HCT116 (cell line): ENCODE data around the gene CD99. TPM values are rescaled to one million over a fixed set of nuclear protein-coding genes. Genes with fewer than 3 reads are reported as not detected.

Experiments
- ATAC-seq: fragments of 200-7000 bp; cut with Tn5 transposase; 2 replicates; pipeline ENCODE4 v1.9.1; 2020; ENCODE audit warnings: mild to moderate bottlenecking, moderate library complexity
- BruUV-seq: library from RNA; stranded (reverse); fragments of 400-500 nt; replicated peaks from 2 replicates; lab custom pipeline; 2021; lab: Mats Ljungman, UMichigan
- CTCF ChIA-PET: fragments of 300-600 bp; sonication (Branson Sonifier 250); formaldehyde crosslinking; loops from one replicate; lab custom pipeline; 2021; ENCODE audit warnings: antibody characterized with exemption; lab: Charles Lee
- POLR2A ChIA-PET: fragments of 300-600, 350-600 bp; sonication (Branson Sonifier 250); formaldehyde crosslinking; loops from one replicate; lab custom pipeline; 2021; ENCODE audit warnings: antibody characterized with exemption; lab: Charles Lee
- RAD21 ChIA-PET, 2 experiments: fragments of 300-600 bp; sonication (Branson Sonifier 250); formaldehyde crosslinking; loops; one replicate each; lab custom pipeline; 2023; ENCODE audit warnings: low total read pairs in 2 of 2; ENCODE audit not compliant: uncharacterized antibody in 2 of 2, unreplicated experiment in 2 of 2, low non-redundant PET in 1 of 2; lab: Charles Lee
- DNase-seq: peaks from one replicate; pipeline ENCODE4 v3.0.0-alpha.2; 2010; ENCODE audit warnings: low read depth, low spot score
- H2AFZ ChIP-seq: fragments of 200-600 bp; shearing (Covaris generic), sonication (generic); 2 replicates; pipeline ENCODE4 v1.6.1; 2017; ENCODE audit warnings: low read depth, mixed run types, mixed read lengths, antibody characterized with exemption, low read length; ENCODE audit not compliant: poor library complexity, severe bottlenecking
- H3K27ac ChIP-seq: 2 replicates; pipeline ENCODE4 v1.5.1; 2012; ENCODE audit warnings: low read depth, low read length
- H3K27me3 ChIP-seq: fragments of 200-600 bp; sonication (generic); 2 replicates; pipeline ENCODE4 v1.6.1; 2016; ENCODE audit warnings: mixed run types, low read length, mixed read lengths; ENCODE audit not compliant: insufficient read depth
- H3K36me3 ChIP-seq, 2 experiments: fragments of 200-500 bp in 1 of 2; fragments of 200-600 bp in 1 of 2; sonication (Bioruptor generic) in 1 of 2; sonication (generic) in 1 of 2; 2 replicates each; pipeline versions ENCODE4 v1.5.1 to v1.6.1; 2014 to 2016; ENCODE audit warnings: low read length in 2 of 2, inconsistent platforms in 1 of 2, mixed read lengths in 1 of 2, mixed run types in 1 of 2; ENCODE audit not compliant: insufficient read depth in 2 of 2, control insufficient read depth in 1 of 2
- H3K4me1 ChIP-seq, 2 experiments: fragments of 200-600 bp in 1 of 2; sonication (generic) in 1 of 2; 2 replicates each; pipeline versions ENCODE4 v1.5.1 to v1.6.1; 2012 to 2017; ENCODE audit warnings: low read length in 2 of 2, inconsistent platforms in 1 of 2, mild to moderate bottlenecking in 1 of 2, mixed read lengths in 1 of 2, mixed run types in 1 of 2, moderate library complexity in 1 of 2; ENCODE audit not compliant: insufficient read depth in 2 of 2, control insufficient read depth in 1 of 2
- H3K4me2 ChIP-seq: fragments of 200-600 bp; sonication (generic); 2 replicates; pipeline ENCODE4 v1.6.1; 2017; ENCODE audit warnings: mixed run types, low read length, mixed read lengths
- H3K4me3 ChIP-seq, 2 experiments: fragments of 200-600 bp in 1 of 2; sonication (generic) in 1 of 2; replicated peaks in 1 of 2; 2 replicates each; pipeline ENCODE4 v1.5.1; 2011 to 2016; ENCODE audit warnings: low read length in 2 of 2, control low read depth in 1 of 2, low read depth in 1 of 2, mild to moderate bottlenecking in 1 of 2, mixed read lengths in 1 of 2, mixed run types in 1 of 2
- H3K79me2 ChIP-seq: fragments of 200-600 bp; sonication (generic); 2 replicates; pipeline ENCODE4 v1.6.1; 2017; ENCODE audit warnings: mild to moderate bottlenecking, mixed run types, low read length, moderate library complexity, mixed read lengths; ENCODE audit not compliant: insufficient read depth
- H3K9ac ChIP-seq: fragments of 200-600 bp; sonication (generic); 2 replicates; pipeline ENCODE4 v1.6.1; 2016; ENCODE audit warnings: low read length, mixed read lengths
- H3K9me2 ChIP-seq: fragments of 200-600 bp; sonication (generic), shearing (Covaris generic); 2 replicates; pipeline ENCODE4 v1.6.1; 2017; ENCODE audit warnings: mixed run types, mild to moderate bottlenecking, moderate library complexity; ENCODE audit not compliant: insufficient read depth
- H3K9me3 ChIP-seq, 2 experiments: fragments of 200-500 bp in 1 of 2; fragments of 200-600 bp in 1 of 2; sonication (Bioruptor generic) in 1 of 2; sonication (generic) in 1 of 2; 2 replicates each; pipeline ENCODE4 v1.6.1; 2014 to 2017; ENCODE audit warnings: low read length in 2 of 2, mixed read lengths in 2 of 2, inconsistent platforms in 1 of 2, low read depth in 1 of 2, mild to moderate bottlenecking in 1 of 2, mixed run types in 1 of 2, moderate library complexity in 1 of 2; ENCODE audit not compliant: control insufficient read depth in 1 of 2, insufficient read depth in 1 of 2
- H4K20me1 ChIP-seq: fragments of 200-600 bp; sonication (generic), shearing (Covaris generic); 2 replicates; pipeline ENCODE4 v1.6.1; 2017; ENCODE audit warnings: mixed run types, mild to moderate bottlenecking, moderate library complexity; ENCODE audit not compliant: insufficient read depth
- ATF3 ChIP-seq: IDR thresholded peaks from 2 replicates; pipeline ENCODE4 v1.6.1; 2012
- CBX3 ChIP-seq: IDR thresholded peaks from 2 replicates; pipeline ENCODE4 v1.6.1; 2012; ENCODE audit warnings: low read depth
- EGR1 ChIP-seq: IDR thresholded peaks from 2 replicates; pipeline ENCODE4 v1.6.1; 2012; ENCODE audit warnings: low read depth
- ELF1 ChIP-seq: IDR thresholded peaks from 2 replicates; pipeline ENCODE4 v1.6.1; 2012; ENCODE audit warnings: low read depth, borderline replicate concordance
- EZH2 ChIP-seq: fragments of 200-600 bp; sonication (generic); IDR thresholded peaks from 2 replicates; pipeline ENCODE4 v1.6.1; 2017; ENCODE audit warnings: antibody characterized with exemption, mixed run types
- EZH2phosphoT487 ChIP-seq: fragments of 200-600 bp; IDR thresholded peaks from 2 replicates; pipeline ENCODE4 v1.6.1; 2018; ENCODE audit warnings: antibody characterized with exemption, borderline replicate concordance
- MAX ChIP-seq: IDR thresholded peaks from 2 replicates; pipeline ENCODE4 v1.6.1; 2012
- POLR2AphosphoS5 ChIP-seq: IDR thresholded peaks from 2 replicates; pipeline ENCODE4 v1.6.1; 2011; ENCODE audit warnings: mild to moderate bottlenecking, low read depth, low read length, moderate library complexity
- RAD21 ChIP-seq: IDR thresholded peaks from 2 replicates; pipeline ENCODE4 v1.6.1; 2012; ENCODE audit warnings: low read depth, mild to moderate bottlenecking
- REST ChIP-seq: IDR thresholded peaks from 2 replicates; pipeline ENCODE4 v1.6.1; 2012; ENCODE audit warnings: low read depth
- SIN3A ChIP-seq: IDR thresholded peaks from 2 replicates; pipeline ENCODE4 v1.6.1; 2012; ENCODE audit warnings: low read depth
- SP1 ChIP-seq: IDR thresholded peaks from 2 replicates; pipeline ENCODE4 v1.6.1; 2012; ENCODE audit warnings: low read depth
- TCF7L2 ChIP-seq: IDR thresholded peaks from 2 replicates; pipeline ENCODE4 v1.7.0; 2011; ENCODE audit warnings: borderline replicate concordance, inconsistent platforms; ENCODE audit not compliant: insufficient read depth, insufficient read length; ENCODE audit errors: extremely low read depth
- YY1 ChIP-seq: IDR thresholded peaks from 2 replicates; pipeline ENCODE4 v1.6.1; 2011; ENCODE audit warnings: low read length, low read depth, moderate library complexity, mild to moderate bottlenecking; ENCODE audit not compliant: insufficient replicate concordance; ENCODE audit errors: extremely low read depth
- ZBTB33 ChIP-seq: IDR thresholded peaks from 2 replicates; pipeline ENCODE4 v1.6.1; 2011; ENCODE audit warnings: mild to moderate bottlenecking, low read length, moderate library complexity; ENCODE audit not compliant: insufficient replicate concordance; ENCODE audit errors: extremely low read depth
- ZFX ChIP-seq: fragments of 450-650 bp; IDR thresholded peaks from 2 replicates; pipeline ENCODE4 v1.6.1; 2017
- intact Hi-C: fragments of 100-400 bp; cut with micrococcal nuclease; formaldehyde crosslinking; loops from 2 replicates; pipeline ENCODE4 v1.10.0; 2022
- total RNA-seq: library from RNA; stranded (reverse); gene quantifications from one replicate; pipeline ENCODE4 v1.2.1, GENCODE V29; 2021; ENCODE audit not compliant: unreplicated experiment
- TF ChIP-seq, protein P1 (sequence below), 3 experiments: fragments of 200-600 bp in 1 of 3; sonication (generic) in 1 of 3; IDR thresholded peaks in 2 of 3; conservative IDR thresholded peaks in 1 of 3; 2 replicates each; pipeline ENCODE4 v1.5.1; 2012 to 2017; ENCODE audit warnings: low read depth in 2 of 3, low read length in 2 of 3, antibody characterized with exemption in 1 of 3, borderline replicate concordance in 1 of 3, control low read depth in 1 of 3, mild to moderate bottlenecking in 1 of 3, mixed read lengths in 1 of 3, mixed run types in 1 of 3, moderate library complexity in 1 of 3; ENCODE audit not compliant: insufficient read depth in 1 of 3

Gene CD99
- total RNA-seq, 1 experiment from 2014 or later, result 59.6 TPM

DNA sequence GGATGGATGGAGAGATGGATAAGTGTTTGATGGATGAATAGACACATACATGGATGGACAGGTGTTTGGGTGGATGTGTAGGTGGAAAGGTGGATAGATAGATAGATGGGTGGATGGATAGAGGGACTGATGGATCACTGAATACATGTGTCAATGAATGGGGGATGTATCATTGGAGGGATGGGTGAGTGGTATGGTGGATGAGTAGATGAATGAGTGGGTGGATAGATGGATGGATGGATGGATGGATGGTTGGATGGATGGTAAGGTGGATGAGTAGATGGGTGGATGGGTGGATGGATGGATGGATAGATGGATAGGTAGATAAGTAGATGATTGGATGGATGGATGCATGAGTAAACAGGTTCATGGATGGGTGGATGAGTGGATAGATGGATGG, 41.1 kb upstream of the CD99 start:
- ATAC-seq (no peak), DNase-seq (no peak)
- H3K9ac ChIP-seq, result no peak overlapping the region
- BruUV-seq, result no TSS peak
- no peak overlapping the region for H3K27ac ChIP-seq
- no peak overlapping the region for H3K4me2 ChIP-seq
- ChIA-PET RAD21 (no interaction called here), CTCF (no interaction called here), POLR2A (no interaction called here)
- no peaks in the 10 kb centered on the region for H3K36me3 ChIP-seq
- no peaks in the 10 kb centered on the region for H3K9me3 ChIP-seq
- no peak for TF ChIP-seq EZH2phosphoT487
- no peak for TF ChIP-seq ZFX
- TF ChIP-seq ELF1, result no peak
- no peak for TF ChIP-seq CBX3
- no peak for TF ChIP-seq MAX
- TF ChIP-seq ATF3, result no peak
- TF ChIP-seq SIN3A, result no peak
- no peak for TF ChIP-seq ZBTB33
- no peak for TF ChIP-seq EGR1
- TF ChIP-seq YY1, result no peak
- TF ChIP-seq RAD21, result no peak
- TF ChIP-seq POLR2AphosphoS5, result no peak
- no peak for TF ChIP-seq SP1
- no peak for TF ChIP-seq EZH2
- TF ChIP-seq, protein P1, sequence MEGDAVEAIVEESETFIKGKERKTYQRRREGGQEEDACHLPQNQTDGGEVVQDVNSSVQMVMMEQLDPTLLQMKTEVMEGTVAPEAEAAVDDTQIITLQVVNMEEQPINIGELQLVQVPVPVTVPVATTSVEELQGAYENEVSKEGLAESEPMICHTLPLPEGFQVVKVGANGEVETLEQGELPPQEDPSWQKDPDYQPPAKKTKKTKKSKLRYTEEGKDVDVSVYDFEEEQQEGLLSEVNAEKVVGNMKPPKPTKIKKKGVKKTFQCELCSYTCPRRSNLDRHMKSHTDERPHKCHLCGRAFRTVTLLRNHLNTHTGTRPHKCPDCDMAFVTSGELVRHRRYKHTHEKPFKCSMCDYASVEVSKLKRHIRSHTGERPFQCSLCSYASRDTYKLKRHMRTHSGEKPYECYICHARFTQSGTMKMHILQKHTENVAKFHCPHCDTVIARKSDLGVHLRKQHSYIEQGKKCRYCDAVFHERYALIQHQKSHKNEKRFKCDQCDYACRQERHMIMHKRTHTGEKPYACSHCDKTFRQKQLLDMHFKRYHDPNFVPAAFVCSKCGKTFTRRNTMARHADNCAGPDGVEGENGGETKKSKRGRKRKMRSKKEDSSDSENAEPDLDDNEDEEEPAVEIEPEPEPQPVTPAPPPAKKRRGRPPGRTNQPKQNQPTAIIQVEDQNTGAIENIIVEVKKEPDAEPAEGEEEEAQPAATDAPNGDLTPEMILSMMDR (IDR thresholded peaks at IDR 0.05 in 2 of 3, conservative IDR thresholded peaks at IDR 0.05 in 1 of 3; ENCODE audit: borderline replicate concordance in 1 of 3, insufficient read depth in 1 of 3, low read depth in 2 of 3, low read length in 2 of 3), result no peak
- no peak for TF ChIP-seq REST
- TF ChIP-seq TCF7L2, result no peak
- H4K20me1 ChIP-seq, result no peaks in the 10 kb centered on the region
- H3K4me1 ChIP-seq, result no peaks in the 10 kb centered on the region
- no peak overlapping the region for H3K4me3 ChIP-seq
- no peaks in the 10 kb centered on the region for H3K79me2 ChIP-seq
- no peaks in the 10 kb centered on the region for H3K9me2 ChIP-seq
- intact Hi-C loops, result no loop called here
- no peak overlapping the region for H2AFZ ChIP-seq
- no peaks in the 10 kb centered on the region for H3K27me3 ChIP-seq
